Effector memory CD8-positive, alpha-beta T cell (primary cell): ENCODE results near the gene OR6N1.

ENCODE experiments used
- ATAC-seq: fragments of 150-1000 bp; cut with Tn5 transposase; replicated peaks from 2 replicates; pipeline ENCODE4 v1.10.0; 2021; ENCODE audit warnings: mild to moderate bottlenecking, moderate library complexity
- DNase-seq, 3 experiments: peaks; one replicate each; pipeline ENCODE4 v3.0.0; 2021
- H3K27ac Mint-ChIP-seq, 2 donors: one replicate each; pipeline ENCODE4 v1.8.0; 2022; ENCODE audit warnings: mild to moderate bottlenecking in 2 of 2, mixed read lengths in 2 of 2, moderate library complexity in 2 of 2
- H3K27me3 Mint-ChIP-seq, 2 donors: one replicate each; pipeline ENCODE4 v1.8.0; 2022; ENCODE audit warnings: mixed read lengths in 2 of 2
- H3K36me3 Mint-ChIP-seq: one replicate; pipeline ENCODE4 v1.8.0; 2022; ENCODE audit warnings: mild to moderate bottlenecking, moderate library complexity, mixed read lengths; ENCODE audit not compliant: insufficient read depth
- H3K4me1 Mint-ChIP-seq, 2 donors: one replicate each; pipeline ENCODE4 v1.8.0; 2022; ENCODE audit warnings: low read depth in 2 of 2, mixed read lengths in 2 of 2
- H3K4me3 Mint-ChIP-seq, 2 donors: one replicate each; pipeline ENCODE4 v1.8.0; 2022; ENCODE audit warnings: mild to moderate bottlenecking in 2 of 2, mixed read lengths in 2 of 2, moderate library complexity in 2 of 2
- H3K9me3 Mint-ChIP-seq, 2 donors: one replicate each; pipeline ENCODE4 v1.8.0; 2022; ENCODE audit warnings: mixed read lengths in 2 of 2

The OR6N1 gene

DNA sequence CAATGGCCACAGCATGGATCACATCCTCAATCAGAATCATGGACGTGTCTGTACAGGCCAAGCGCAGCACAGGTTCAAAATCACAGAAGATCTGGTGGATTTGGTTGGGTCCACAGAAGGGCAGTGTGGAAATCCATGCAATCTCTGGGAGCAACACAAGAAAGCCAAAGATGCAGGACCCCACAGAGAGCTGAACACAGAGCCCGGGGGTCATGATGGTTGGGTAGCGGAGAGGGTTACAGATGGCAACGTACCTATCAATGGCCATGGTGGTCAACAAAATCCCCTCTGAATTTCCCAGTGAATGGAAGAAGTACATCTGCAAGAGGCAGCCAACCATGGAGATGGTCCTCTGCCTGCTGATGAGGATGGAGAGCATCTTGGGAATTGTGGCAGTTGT lies 47.6 kb downstream of the OR6N1 start:
- Mint-ChIP-seq H3K9me3 (no peaks in the 10 kb centered on the region), H3K4me3 (no peak overlapping the region), H3K27me3 (peaks cover 34 to 50% of the 10 kb centered on the region in 2 donors), H3K36me3 (no peaks in the 10 kb centered on the region), H3K4me1 (no peaks in the 10 kb centered on the region), H3K27ac (no peak overlapping the region)
- ATAC-seq (no peak), DNase-seq (no peak)

DNA sequence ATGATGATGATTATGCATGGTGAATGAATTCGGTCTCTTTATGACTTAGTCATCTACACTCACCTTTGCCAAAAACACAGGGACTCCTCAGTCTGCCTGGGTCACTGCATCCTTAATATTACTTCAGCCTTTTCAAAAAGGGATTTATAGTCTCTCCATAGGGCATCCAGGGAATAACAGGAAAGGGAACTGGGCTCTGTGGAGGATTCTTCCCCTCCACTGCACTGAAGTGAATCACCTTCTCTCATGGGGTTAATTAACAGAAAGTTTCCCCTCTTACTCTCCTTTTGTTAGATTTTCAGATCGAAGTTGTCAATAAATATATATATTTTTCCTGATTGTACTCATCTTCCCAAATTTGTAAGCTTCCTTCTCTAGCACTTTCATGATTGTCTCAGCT lies 51.4 kb downstream of the OR6N1 start, which contains the start of gene OR6K3:
Gene OR6K3 (minus strand): TSS at position 101 of the 400 bp plus-strand sequence. CDS start 2,605 bp downstream, outside the sequence.
- peaks cover 46 to 60% of the 10 kb centered on the region in 2 donors for H3K27me3 Mint-ChIP-seq
- no peak for ATAC-seq
- H3K9me3 Mint-ChIP-seq = no peaks in the 10 kb centered on the region
- H3K4me1 Mint-ChIP-seq = no peaks in the 10 kb centered on the region
- H3K27ac Mint-ChIP-seq = no peak within 1 kb of the TSS
- no peak for DNase-seq
- no peak within 1 kb of the TSS for H3K4me3 Mint-ChIP-seq
- no peaks in the 10 kb centered on the region for H3K36me3 Mint-ChIP-seq

DNA sequence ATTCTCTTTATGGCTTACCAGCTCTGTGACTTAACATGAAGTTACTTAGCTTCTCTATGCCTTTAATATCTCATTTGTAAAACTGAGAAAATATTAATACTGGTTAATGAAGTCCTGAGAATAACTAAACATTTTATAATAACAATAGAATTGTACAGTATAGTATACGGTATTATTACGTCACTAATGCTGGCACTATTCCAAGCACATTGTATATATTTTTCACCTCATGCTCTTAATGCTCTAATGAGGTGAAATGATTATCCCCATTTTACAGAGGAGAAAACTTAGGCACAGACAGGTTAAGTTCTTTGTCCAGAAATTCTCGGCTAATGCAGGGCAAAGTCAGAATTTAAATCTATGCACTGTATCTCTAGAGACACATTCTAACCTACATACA lies 52.3 kb downstream of the OR6N1 start:
- no peak overlapping the region for H3K27ac Mint-ChIP-seq
- H3K36me3 Mint-ChIP-seq = no peaks in the 10 kb centered on the region
- no peak for DNase-seq
- no peak for ATAC-seq
- no peak overlapping the region for H3K4me3 Mint-ChIP-seq
- H3K27me3 Mint-ChIP-seq = peaks cover 53 to 59% of the 10 kb centered on the region in 2 donors
- no peaks in the 10 kb centered on the region for H3K9me3 Mint-ChIP-seq
- H3K4me1 Mint-ChIP-seq = no peaks in the 10 kb centered on the region

DNA sequence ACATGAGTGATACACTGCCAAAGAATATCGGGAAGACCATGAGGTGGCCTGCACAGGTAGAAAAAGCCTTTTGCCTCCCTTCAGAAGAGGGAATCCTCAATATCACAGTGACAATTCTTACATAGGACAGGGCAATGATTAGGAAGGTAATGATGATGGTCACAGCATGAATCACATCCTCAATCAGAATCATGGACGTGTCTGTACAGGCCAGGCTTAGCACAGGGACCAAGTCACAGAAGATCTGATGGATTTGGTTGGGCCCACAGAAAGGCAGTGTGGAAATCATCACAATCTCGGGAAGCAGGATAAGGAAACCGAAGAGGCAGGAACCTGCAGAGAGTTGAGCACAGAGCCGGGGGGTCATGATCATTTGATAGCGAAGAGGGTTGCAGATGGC lies 54.7 kb downstream of the OR6N1 start:
- H3K4me3 Mint-ChIP-seq = no peak overlapping the region
- DNase-seq = no peak
- H3K36me3 Mint-ChIP-seq = no peaks in the 10 kb centered on the region
- H3K4me1 Mint-ChIP-seq = no peaks in the 10 kb centered on the region
- ATAC-seq = no peak
- peaks cover 43 to 59% of the 10 kb centered on the region in 2 donors for H3K27me3 Mint-ChIP-seq
- H3K27ac Mint-ChIP-seq = no peak overlapping the region
- no peaks in the 10 kb centered on the region for H3K9me3 Mint-ChIP-seq

DNA sequence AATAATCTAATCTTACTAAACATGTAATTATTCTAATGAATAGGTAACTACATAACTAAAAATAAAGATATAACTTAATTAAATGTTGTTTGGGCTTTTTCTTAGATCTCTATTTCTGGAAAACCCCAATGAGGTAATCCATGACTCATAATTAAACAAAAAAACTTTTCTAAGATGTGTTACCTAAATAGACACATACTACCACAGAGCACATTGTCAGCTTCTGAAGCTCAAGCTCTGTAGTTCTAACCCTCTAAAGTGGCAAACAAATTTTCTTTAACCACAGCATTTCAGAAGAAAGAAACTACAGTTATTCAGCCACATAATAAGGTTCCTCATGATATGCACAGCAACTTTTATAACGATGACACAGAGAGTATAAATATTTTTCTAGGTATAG lies 55.7 kb downstream of the OR6N1 start:
- Mint-ChIP-seq H3K4me3 (no peak overlapping the region), H3K36me3 (no peaks in the 10 kb centered on the region), H3K9me3 (no peaks in the 10 kb centered on the region), H3K4me1 (no peaks in the 10 kb centered on the region), H3K27me3 (peaks cover 48 to 60% of the 10 kb centered on the region in 2 donors), H3K27ac (no peak overlapping the region)
- no peak for ATAC-seq
- no peak for DNase-seq

DNA sequence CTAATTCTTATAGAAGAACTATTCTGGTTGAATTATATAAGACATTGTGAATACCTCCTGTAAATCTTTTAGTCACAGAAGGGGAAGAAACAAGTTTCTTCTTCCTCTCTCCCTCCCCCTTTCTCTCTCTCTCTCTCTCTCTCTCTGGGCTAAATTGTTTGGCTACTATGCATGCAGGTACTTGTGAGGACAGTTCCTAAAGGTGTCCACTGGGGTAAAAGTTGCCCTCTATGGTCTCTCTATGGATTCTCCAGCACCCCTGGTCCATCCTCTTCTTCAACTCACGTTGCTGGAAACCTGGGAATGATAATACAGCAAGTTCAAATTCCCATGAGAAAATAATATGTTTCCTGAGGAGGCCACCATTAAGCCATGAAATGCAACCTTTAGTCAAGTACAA lies 57.2 kb downstream of the OR6N1 start:
- Mint-ChIP-seq H3K27ac (no peak overlapping the region), H3K9me3 (no peaks in the 10 kb centered on the region), H3K36me3 (no peaks in the 10 kb centered on the region), H3K27me3 (peaks cover 42 to 50% of the 10 kb centered on the region in 2 donors), H3K4me3 (no peak overlapping the region), H3K4me1 (no peaks in the 10 kb centered on the region)
- no peak for DNase-seq
- ATAC-seq = no peak
